ENCODE results near the gene RPSA.

DNA sequence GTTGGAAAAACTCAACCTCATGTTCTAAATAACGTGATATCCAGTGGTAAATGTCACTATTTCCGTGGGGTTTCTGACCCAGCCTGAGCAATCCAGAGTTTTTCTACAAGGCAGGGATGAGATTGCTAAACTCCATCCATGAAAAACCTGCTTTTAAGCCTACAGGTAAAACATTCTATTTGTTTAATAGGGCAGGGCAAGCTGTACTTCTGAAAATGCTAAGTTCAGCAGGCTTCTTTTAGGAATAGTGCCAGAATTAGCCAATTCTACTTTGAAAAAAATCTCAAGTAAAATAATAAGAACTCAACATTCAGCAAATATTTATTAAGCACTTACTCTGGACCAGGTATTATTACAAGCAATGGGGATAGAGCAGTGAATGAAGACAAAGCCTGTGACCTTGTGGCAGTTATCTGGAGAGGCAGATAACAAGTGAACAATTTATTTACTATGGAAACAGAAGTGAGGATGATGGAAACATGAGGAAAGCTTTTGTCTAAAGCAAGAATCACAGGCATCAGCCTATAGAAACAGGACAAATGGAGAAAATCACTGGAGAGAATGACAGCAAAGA is 13.3 kb downstream of the RPSA start:
- TF ChIP-seq EZH2phosphoT487 (IDR thresholded peaks at IDR 0.05; ENCODE audit: unreplicated experiment) (no peak), EZH2 (IDR thresholded peaks at IDR 0.05; ENCODE audit: low read depth, unreplicated experiment) (no peak), JUNB (IDR thresholded peaks at IDR 0.05; ENCODE audit: unreplicated experiment) (no peak), POLR2AphosphoS5 (IDR thresholded peaks at IDR 0.05; ENCODE audit: low read depth) (no peak), STAT1 (IDR thresholded peaks at IDR 0.05; ENCODE audit: unreplicated experiment) (no peak), ZNF114 (CRISPR knock-in tag; IDR thresholded peaks at IDR 0.05) (no peak), CREB1 (CRISPR knock-in tag; IDR thresholded peaks at IDR 0.05; ENCODE audit: low read depth) (no peak)
- TF ChIP-seq, protein P1, sequence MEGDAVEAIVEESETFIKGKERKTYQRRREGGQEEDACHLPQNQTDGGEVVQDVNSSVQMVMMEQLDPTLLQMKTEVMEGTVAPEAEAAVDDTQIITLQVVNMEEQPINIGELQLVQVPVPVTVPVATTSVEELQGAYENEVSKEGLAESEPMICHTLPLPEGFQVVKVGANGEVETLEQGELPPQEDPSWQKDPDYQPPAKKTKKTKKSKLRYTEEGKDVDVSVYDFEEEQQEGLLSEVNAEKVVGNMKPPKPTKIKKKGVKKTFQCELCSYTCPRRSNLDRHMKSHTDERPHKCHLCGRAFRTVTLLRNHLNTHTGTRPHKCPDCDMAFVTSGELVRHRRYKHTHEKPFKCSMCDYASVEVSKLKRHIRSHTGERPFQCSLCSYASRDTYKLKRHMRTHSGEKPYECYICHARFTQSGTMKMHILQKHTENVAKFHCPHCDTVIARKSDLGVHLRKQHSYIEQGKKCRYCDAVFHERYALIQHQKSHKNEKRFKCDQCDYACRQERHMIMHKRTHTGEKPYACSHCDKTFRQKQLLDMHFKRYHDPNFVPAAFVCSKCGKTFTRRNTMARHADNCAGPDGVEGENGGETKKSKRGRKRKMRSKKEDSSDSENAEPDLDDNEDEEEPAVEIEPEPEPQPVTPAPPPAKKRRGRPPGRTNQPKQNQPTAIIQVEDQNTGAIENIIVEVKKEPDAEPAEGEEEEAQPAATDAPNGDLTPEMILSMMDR (conservative IDR thresholded peaks at IDR 0.05; ENCODE audit: low read depth in 2 of 2): no peak
- TF ChIP-seq, protein P2, sequence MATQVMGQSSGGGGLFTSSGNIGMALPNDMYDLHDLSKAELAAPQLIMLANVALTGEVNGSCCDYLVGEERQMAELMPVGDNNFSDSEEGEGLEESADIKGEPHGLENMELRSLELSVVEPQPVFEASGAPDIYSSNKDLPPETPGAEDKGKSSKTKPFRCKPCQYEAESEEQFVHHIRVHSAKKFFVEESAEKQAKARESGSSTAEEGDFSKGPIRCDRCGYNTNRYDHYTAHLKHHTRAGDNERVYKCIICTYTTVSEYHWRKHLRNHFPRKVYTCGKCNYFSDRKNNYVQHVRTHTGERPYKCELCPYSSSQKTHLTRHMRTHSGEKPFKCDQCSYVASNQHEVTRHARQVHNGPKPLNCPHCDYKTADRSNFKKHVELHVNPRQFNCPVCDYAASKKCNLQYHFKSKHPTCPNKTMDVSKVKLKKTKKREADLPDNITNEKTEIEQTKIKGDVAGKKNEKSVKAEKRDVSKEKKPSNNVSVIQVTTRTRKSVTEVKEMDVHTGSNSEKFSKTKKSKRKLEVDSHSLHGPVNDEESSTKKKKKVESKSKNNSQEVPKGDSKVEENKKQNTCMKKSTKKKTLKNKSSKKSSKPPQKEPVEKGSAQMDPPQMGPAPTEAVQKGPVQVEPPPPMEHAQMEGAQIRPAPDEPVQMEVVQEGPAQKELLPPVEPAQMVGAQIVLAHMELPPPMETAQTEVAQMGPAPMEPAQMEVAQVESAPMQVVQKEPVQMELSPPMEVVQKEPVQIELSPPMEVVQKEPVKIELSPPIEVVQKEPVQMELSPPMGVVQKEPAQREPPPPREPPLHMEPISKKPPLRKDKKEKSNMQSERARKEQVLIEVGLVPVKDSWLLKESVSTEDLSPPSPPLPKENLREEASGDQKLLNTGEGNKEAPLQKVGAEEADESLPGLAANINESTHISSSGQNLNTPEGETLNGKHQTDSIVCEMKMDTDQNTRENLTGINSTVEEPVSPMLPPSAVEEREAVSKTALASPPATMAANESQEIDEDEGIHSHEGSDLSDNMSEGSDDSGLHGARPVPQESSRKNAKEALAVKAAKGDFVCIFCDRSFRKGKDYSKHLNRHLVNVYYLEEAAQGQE (IDR thresholded peaks at IDR 0.05; ENCODE audit: unreplicated experiment): no peak
- TF ChIP-seq, protein P3, sequence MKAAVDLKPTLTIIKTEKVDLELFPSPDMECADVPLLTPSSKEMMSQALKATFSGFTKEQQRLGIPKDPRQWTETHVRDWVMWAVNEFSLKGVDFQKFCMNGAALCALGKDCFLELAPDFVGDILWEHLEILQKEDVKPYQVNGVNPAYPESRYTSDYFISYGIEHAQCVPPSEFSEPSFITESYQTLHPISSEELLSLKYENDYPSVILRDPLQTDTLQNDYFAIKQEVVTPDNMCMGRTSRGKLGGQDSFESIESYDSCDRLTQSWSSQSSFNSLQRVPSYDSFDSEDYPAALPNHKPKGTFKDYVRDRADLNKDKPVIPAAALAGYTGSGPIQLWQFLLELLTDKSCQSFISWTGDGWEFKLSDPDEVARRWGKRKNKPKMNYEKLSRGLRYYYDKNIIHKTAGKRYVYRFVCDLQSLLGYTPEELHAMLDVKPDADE (IDR thresholded peaks at IDR 0.05): no peak
